Measurements from ENCODE around the gene INVS. TPM values are rescaled to one million over a fixed set of nuclear protein-coding genes. Genes with fewer than 3 reads are reported as not detected.

INVS gene
- total and polyA plus RNA-seq, 4 donors, result 5.7 to 28.1 (median 10.0) TPM

DNA sequence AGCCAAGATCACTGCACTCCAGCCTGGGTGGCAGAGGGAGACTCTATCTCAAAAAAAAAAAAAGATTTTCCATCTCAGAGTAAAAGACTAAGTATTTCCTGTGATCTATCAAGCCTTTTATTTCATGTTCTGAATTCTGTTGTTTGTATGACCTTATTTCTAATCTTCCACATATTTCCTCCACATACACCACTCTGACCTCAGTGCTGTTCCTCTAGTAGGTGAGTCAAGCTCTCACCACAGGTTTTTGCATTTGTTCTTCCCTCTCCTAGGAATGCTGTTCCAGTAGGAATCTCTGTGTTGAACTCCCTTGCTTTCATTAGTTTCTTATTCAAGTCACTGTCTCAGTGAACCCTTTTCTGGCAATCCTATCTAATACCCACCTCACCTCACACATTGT is 68.1 kb downstream of the INVS start:
- Histone ChIP-seq H3K4me1 (ENCODE audit: control insufficient read depth in 4 of 4, insufficient read depth in 4 of 4, low read length in 3 of 4) (no peaks in the 10 kb centered on the region), H3K9me3 (ENCODE audit: control insufficient read depth in 4 of 4, low read length in 3 of 4) (no peaks in the 10 kb centered on the region), H3K27me3 (ENCODE audit: control insufficient read depth in 4 of 4, insufficient read depth in 4 of 4, low read length in 3 of 4) (no peaks in the 10 kb centered on the region), H3K36me3 (ENCODE audit: control insufficient read depth in 4 of 4, insufficient read depth in 3 of 4, low read depth in 1 of 4, low read length in 3 of 4) (no peaks in the 10 kb centered on the region), H3K4me3 (ENCODE audit: low read depth in 1 of 3, low read length in 3 of 3) (no peak overlapping the region), H3K9ac (ENCODE audit: low read depth in 1 of 2, low read length in 2 of 2) (no peak overlapping the region), H3K27ac (ENCODE audit: low read depth in 1 of 2, low read length in 2 of 2) (no peak overlapping the region)
- TF ChIP-seq, protein P1, sequence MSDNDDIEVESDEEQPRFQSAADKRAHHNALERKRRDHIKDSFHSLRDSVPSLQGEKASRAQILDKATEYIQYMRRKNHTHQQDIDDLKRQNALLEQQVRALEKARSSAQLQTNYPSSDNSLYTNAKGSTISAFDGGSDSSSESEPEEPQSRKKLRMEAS (IDR thresholded peaks at IDR 0.05), result no peak
- TF ChIP-seq, protein P2, sequence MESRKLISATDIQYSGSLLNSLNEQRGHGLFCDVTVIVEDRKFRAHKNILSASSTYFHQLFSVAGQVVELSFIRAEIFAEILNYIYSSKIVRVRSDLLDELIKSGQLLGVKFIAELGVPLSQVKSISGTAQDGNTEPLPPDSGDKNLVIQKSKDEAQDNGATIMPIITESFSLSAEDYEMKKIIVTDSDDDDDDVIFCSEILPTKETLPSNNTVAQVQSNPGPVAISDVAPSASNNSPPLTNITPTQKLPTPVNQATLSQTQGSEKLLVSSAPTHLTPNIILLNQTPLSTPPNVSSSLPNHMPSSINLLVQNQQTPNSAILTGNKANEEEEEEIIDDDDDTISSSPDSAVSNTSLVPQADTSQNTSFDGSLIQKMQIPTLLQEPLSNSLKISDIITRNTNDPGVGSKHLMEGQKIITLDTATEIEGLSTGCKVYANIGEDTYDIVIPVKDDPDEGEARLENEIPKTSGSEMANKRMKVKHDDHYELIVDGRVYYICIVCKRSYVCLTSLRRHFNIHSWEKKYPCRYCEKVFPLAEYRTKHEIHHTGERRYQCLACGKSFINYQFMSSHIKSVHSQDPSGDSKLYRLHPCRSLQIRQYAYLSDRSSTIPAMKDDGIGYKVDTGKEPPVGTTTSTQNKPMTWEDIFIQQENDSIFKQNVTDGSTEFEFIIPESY (IDR thresholded peaks at IDR 0.05), result no peak
- no peak for TF ChIP-seq FOXA1 (IDR thresholded peaks at IDR 0.05)
- no peak for TF ChIP-seq YY1 (IDR thresholded peaks at IDR 0.05)
- no peak for TF ChIP-seq SP1 (IDR thresholded peaks at IDR 0.05)
- TF ChIP-seq, protein P3, sequence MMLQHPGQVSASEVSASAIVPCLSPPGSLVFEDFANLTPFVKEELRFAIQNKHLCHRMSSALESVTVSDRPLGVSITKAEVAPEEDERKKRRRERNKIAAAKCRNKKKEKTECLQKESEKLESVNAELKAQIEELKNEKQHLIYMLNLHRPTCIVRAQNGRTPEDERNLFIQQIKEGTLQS (IDR thresholded peaks at IDR 0.05), result no peak
- TF ChIP-seq, protein P4, sequence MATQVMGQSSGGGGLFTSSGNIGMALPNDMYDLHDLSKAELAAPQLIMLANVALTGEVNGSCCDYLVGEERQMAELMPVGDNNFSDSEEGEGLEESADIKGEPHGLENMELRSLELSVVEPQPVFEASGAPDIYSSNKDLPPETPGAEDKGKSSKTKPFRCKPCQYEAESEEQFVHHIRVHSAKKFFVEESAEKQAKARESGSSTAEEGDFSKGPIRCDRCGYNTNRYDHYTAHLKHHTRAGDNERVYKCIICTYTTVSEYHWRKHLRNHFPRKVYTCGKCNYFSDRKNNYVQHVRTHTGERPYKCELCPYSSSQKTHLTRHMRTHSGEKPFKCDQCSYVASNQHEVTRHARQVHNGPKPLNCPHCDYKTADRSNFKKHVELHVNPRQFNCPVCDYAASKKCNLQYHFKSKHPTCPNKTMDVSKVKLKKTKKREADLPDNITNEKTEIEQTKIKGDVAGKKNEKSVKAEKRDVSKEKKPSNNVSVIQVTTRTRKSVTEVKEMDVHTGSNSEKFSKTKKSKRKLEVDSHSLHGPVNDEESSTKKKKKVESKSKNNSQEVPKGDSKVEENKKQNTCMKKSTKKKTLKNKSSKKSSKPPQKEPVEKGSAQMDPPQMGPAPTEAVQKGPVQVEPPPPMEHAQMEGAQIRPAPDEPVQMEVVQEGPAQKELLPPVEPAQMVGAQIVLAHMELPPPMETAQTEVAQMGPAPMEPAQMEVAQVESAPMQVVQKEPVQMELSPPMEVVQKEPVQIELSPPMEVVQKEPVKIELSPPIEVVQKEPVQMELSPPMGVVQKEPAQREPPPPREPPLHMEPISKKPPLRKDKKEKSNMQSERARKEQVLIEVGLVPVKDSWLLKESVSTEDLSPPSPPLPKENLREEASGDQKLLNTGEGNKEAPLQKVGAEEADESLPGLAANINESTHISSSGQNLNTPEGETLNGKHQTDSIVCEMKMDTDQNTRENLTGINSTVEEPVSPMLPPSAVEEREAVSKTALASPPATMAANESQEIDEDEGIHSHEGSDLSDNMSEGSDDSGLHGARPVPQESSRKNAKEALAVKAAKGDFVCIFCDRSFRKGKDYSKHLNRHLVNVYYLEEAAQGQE (IDR thresholded peaks at IDR 0.05), result no peak
- TF ChIP-seq HNF4G (IDR thresholded peaks at IDR 0.05), result no peak
- TF ChIP-seq TAF1 (conservative IDR thresholded peaks at IDR 0.05), result no peak
- TF ChIP-seq, protein P5, sequence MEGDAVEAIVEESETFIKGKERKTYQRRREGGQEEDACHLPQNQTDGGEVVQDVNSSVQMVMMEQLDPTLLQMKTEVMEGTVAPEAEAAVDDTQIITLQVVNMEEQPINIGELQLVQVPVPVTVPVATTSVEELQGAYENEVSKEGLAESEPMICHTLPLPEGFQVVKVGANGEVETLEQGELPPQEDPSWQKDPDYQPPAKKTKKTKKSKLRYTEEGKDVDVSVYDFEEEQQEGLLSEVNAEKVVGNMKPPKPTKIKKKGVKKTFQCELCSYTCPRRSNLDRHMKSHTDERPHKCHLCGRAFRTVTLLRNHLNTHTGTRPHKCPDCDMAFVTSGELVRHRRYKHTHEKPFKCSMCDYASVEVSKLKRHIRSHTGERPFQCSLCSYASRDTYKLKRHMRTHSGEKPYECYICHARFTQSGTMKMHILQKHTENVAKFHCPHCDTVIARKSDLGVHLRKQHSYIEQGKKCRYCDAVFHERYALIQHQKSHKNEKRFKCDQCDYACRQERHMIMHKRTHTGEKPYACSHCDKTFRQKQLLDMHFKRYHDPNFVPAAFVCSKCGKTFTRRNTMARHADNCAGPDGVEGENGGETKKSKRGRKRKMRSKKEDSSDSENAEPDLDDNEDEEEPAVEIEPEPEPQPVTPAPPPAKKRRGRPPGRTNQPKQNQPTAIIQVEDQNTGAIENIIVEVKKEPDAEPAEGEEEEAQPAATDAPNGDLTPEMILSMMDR (IDR thresholded peaks at IDR 0.05; ENCODE audit: low read depth, low read length, missing input control), result no peak
- TF ChIP-seq RXRA (IDR thresholded peaks at IDR 0.05), result no peak
- no peak for TF ChIP-seq RAD21 (IDR thresholded peaks at IDR 0.05)
- TF ChIP-seq NR2F2 (IDR thresholded peaks at IDR 0.05), result no peak
- TF ChIP-seq JUND (IDR thresholded peaks at IDR 0.05), result no peak
- TF ChIP-seq FOXA2 (IDR thresholded peaks at IDR 0.05), result no peak
- no peak for TF ChIP-seq HNF4A (conservative IDR thresholded peaks at IDR 0.05)
- TF ChIP-seq EGR1 (IDR thresholded peaks at IDR 0.05; ENCODE audit: low read depth in 2 of 2), result no peak
- no peak for TF ChIP-seq GABPA (IDR thresholded peaks at IDR 0.05 in 1 of 2, conservative IDR thresholded peaks at IDR 0.05 in 1 of 2)
- no peak for DNase-seq (ENCODE audit: low spot score)

All from liver (tissue), 9 donors.